Panc1 (cell line): Measurements from ENCODE around the gene SLC6A19. TPM values are rescaled to one million over a fixed set of nuclear protein-coding genes. Genes with fewer than 3 reads are reported as not detected.

Experiments used
- ATAC-seq: fragments of 200-7000 bp; cut with Tn5 transposase; 2 replicates; pipeline ENCODE4 v1.9.1; 2020; ENCODE audit warnings: mild to moderate bottlenecking, moderate library complexity
- BruUV-seq: library from RNA; stranded (reverse); fragments of 400-500 nt; replicated peaks from 2 replicates; lab custom pipeline; 2021; lab: Mats Ljungman, UMichigan
- CTCF ChIA-PET: fragments of 300-600 bp; sonication (Branson Sonifier 250); formaldehyde crosslinking; loops from one replicate; lab custom pipeline; 2022; ENCODE audit warnings: antibody characterized with exemption; lab: Charles Lee
- POLR2A ChIA-PET: fragments of 300-600 bp; sonication (Branson Sonifier 250); formaldehyde crosslinking; loops from one replicate; lab custom pipeline; 2022; ENCODE audit warnings: antibody characterized with exemption; lab: Charles Lee
- DNase-seq: peaks from one replicate; pipeline ENCODE4 v3.0.0-alpha.2; 2010; ENCODE audit warnings: low read depth, low spot score
- H3K27ac ChIP-seq: 2 replicates; pipeline ENCODE4 v1.5.1; 2011; ENCODE audit warnings: mild to moderate bottlenecking, low read length, inconsistent platforms
- H3K27me3 ChIP-seq: fragments of 200-500 bp; sonication (Bioruptor generic); 2 replicates; pipeline ENCODE4 v1.6.0; 2014; ENCODE audit warnings: low read length, inconsistent platforms; ENCODE audit not compliant: control insufficient read depth, insufficient read depth
- H3K36me3 ChIP-seq: fragments of 200-500 bp; sonication (Bioruptor generic); 2 replicates; pipeline ENCODE4 v1.5.1; 2014; ENCODE audit warnings: inconsistent platforms, mild to moderate bottlenecking, low read length, moderate library complexity; ENCODE audit not compliant: control insufficient read depth, insufficient read depth
- H3K4me1 ChIP-seq: 2 replicates; pipeline ENCODE4 v1.5.1; 2011; ENCODE audit warnings: inconsistent platforms, mild to moderate bottlenecking, low read length, moderate library complexity; ENCODE audit not compliant: control insufficient read depth, insufficient read depth
- H3K4me3 ChIP-seq, 2 experiments: 2 replicates each; pipeline ENCODE4 v1.5.1; 2011 to 2012; ENCODE audit warnings: low read depth in 2 of 2, low read length in 2 of 2, mild to moderate bottlenecking in 2 of 2, inconsistent platforms in 1 of 2, moderate library complexity in 1 of 2
- H3K9me3 ChIP-seq: fragments of 200-500 bp; sonication (Bioruptor generic); 2 replicates; pipeline ENCODE4 v1.5.1; 2014; ENCODE audit warnings: low read depth, mild to moderate bottlenecking, inconsistent platforms, low read length, moderate library complexity; ENCODE audit not compliant: control insufficient read depth, insufficient read depth
- POLR2AphosphoS5 ChIP-seq: IDR thresholded peaks from 2 replicates; pipeline ENCODE4 v1.6.1; 2012; ENCODE audit warnings: mild to moderate bottlenecking, low read depth, low read length, moderate library complexity
- SIN3A ChIP-seq: IDR thresholded peaks from 2 replicates; pipeline ENCODE4 v1.6.1; 2012; ENCODE audit warnings: low read depth, mild to moderate bottlenecking, low read length, moderate library complexity, borderline replicate concordance; ENCODE audit not compliant: insufficient read depth
- TCF7L2 ChIP-seq: IDR thresholded peaks from 2 replicates; pipeline ENCODE4 v1.6.1; 2011; ENCODE audit warnings: mild to moderate bottlenecking, low read depth, low read length, inconsistent platforms
- in situ Hi-C: cut with HindIII; loops from 2 replicates; pipeline ENCODE4 v1.10.0; 2016; ENCODE audit warnings: low sequenced_read_pairs, low pct_unique_long_range_greater_than_20kb
- intact Hi-C: fragments of 100-400 bp; cut with micrococcal nuclease; formaldehyde crosslinking; loops from one replicate; pipeline ENCODE4 v1.10.0; 2022; ENCODE audit not compliant: unreplicated experiment
- total RNA-seq: library from RNA; stranded (reverse); gene quantifications from one replicate; pipeline ENCODE4 v1.2.1, GENCODE V29; 2021; ENCODE audit not compliant: unreplicated experiment
- TF ChIP-seq, protein P1 (sequence below), 2 experiments: IDR thresholded peaks; 2 replicates each; pipeline ENCODE4 v1.6.1; 2011 to 2012; ENCODE audit warnings: low read depth in 2 of 2, control low read depth in 1 of 2, low read length in 1 of 2, mild to moderate bottlenecking in 1 of 2, moderate library complexity in 1 of 2; ENCODE audit not compliant: insufficient read depth in 1 of 2
- TF ChIP-seq, protein P2 (sequence below): fragments of 450-650 bp; IDR thresholded peaks from 2 replicates; pipeline ENCODE4 v1.5.1; 2017; ENCODE audit warnings: mild to moderate bottlenecking

The SLC6A19 gene
- total RNA-seq, 1 experiment from 2014 or later = 0.23 TPM

DNA sequence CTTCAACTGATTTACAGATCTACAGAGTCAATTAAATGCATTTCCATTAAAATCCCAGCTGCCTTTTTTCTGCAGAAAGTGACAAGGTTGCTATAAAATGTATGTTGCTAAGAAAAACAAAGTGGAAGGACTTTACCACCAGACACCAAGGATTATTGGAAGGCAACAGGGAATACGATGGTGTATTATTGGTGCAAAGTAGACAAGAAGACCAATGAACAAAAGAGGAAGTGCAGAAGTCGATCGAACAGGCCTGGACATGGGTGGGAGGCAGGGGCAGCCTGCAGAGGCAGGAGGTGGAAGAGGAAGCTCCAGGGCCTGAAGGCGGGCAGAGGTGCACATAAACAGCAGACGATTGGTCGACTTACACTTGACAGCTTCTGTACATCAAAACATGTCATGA, 10.6 kb upstream of the SLC6A19 start:
- in situ Hi-C loops (no loop called here), intact Hi-C loops (no loop called here)
- peaks cover 14% of the 10 kb centered on the region for H3K27me3 ChIP-seq
- ATAC-seq (no peak), DNase-seq (no peak)
- no peak overlapping the region for H3K4me3 ChIP-seq
- ChIA-PET CTCF (interaction anchor here (0.5 kb wide), 1 partner anchor 144 kb away, joined by 4 read pairs; no protein-coding TSS in a partner anchor), POLR2A (no interaction called here)
- no peaks in the 10 kb centered on the region; the same call in 1 of the 2 replicates for H3K36me3 ChIP-seq
- TF ChIP-seq POLR2AphosphoS5 = no peak
- TF ChIP-seq, protein P1, sequence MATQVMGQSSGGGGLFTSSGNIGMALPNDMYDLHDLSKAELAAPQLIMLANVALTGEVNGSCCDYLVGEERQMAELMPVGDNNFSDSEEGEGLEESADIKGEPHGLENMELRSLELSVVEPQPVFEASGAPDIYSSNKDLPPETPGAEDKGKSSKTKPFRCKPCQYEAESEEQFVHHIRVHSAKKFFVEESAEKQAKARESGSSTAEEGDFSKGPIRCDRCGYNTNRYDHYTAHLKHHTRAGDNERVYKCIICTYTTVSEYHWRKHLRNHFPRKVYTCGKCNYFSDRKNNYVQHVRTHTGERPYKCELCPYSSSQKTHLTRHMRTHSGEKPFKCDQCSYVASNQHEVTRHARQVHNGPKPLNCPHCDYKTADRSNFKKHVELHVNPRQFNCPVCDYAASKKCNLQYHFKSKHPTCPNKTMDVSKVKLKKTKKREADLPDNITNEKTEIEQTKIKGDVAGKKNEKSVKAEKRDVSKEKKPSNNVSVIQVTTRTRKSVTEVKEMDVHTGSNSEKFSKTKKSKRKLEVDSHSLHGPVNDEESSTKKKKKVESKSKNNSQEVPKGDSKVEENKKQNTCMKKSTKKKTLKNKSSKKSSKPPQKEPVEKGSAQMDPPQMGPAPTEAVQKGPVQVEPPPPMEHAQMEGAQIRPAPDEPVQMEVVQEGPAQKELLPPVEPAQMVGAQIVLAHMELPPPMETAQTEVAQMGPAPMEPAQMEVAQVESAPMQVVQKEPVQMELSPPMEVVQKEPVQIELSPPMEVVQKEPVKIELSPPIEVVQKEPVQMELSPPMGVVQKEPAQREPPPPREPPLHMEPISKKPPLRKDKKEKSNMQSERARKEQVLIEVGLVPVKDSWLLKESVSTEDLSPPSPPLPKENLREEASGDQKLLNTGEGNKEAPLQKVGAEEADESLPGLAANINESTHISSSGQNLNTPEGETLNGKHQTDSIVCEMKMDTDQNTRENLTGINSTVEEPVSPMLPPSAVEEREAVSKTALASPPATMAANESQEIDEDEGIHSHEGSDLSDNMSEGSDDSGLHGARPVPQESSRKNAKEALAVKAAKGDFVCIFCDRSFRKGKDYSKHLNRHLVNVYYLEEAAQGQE (IDR thresholded peaks at IDR 0.05; ENCODE audit: insufficient read depth in 1 of 2, low read depth in 2 of 2, low read length in 1 of 2) = no peak
- H3K4me1 ChIP-seq = no peaks in the 10 kb centered on the region
- no TSS peak for BruUV-seq
- no peak overlapping the region for H3K27ac ChIP-seq
- no peaks in the 10 kb centered on the region for H3K9me3 ChIP-seq

DNA sequence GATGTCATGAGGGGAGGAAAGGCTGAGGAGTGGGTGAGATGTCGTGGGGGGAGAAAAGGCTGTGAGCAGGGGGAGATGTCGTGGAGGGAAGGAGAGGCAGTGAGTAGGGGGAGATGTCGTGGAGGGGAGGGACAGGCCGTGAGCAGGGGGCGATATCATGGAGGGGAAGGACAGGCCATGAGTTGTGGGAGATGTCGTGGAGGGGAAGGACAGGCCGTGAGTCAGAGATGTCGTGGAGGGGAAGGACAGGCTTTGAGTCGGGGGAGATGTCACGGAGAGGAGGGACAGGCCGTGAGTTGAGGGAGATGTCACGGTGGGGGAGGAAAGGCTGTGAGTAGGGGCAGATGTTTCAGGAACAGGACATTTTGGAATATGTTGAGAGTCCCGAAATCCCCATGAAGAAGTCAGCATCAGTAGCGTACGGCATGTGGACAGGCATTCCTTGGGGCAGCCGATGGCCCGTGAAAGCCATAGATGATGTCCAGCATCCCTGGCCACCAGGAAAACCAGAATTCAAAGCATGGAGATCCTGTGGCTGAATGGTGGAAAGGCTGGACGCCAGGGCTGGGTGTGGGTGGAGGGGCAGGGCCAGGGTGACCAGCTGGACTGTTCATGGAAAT, 8.3 kb upstream of the SLC6A19 start:
- ChIA-PET CTCF (no interaction called here), POLR2A (no interaction called here)
- Histone ChIP-seq H3K9me3 (no peaks in the 10 kb centered on the region), H3K36me3 (no peaks in the 10 kb centered on the region; the same call in 1 of the 2 replicates), H3K4me3 (no peak overlapping the region), H3K27ac (no peak overlapping the region), H3K4me1 (no peaks in the 10 kb centered on the region), H3K27me3 (peaks cover 13% of the 10 kb centered on the region)
- in situ Hi-C loops (no loop called here), intact Hi-C loops (no loop called here)
- ATAC-seq = peak; percentile 37
- no TSS peak for BruUV-seq
- TF ChIP-seq, protein P1 (IDR thresholded peaks at IDR 0.05; ENCODE audit: insufficient read depth in 1 of 2, low read depth in 2 of 2, low read length in 1 of 2) = no peak
- TF ChIP-seq POLR2AphosphoS5 (no peak), SIN3A (no peak)
- DNase-seq = no peak

DNA sequence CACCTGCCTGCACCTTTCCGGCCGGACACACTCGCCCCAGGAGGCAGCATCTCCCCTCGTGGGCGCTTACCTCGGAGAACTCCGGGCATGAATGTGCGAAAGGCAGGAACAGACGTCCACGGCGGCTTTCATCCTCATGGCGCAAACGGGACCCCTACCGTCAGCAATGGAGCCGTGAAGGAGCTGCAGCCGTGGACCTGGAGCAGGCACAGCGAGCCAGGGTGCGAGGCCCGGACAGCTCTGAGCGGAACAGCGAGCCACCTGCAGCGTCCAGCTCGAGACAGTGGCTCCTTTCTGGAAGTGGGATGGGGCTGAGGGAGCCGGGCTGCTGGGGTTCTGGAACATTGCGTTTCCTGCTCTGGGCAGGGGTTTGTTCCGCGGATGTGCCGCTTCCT, 7.8 kb upstream of the SLC6A19 start:
- DNase-seq = no peak
- Histone ChIP-seq H3K27me3 (peaks cover 10% of the 10 kb centered on the region), H3K36me3 (no peaks in the 10 kb centered on the region; the same call in 1 of the 2 replicates), H3K27ac (no peak overlapping the region), H3K4me1 (no peaks in the 10 kb centered on the region), H3K9me3 (no peaks in the 10 kb centered on the region), H3K4me3 (no peak overlapping the region)
- intact Hi-C loops (no loop called here), in situ Hi-C loops (no loop called here)
- ChIA-PET POLR2A (no interaction called here), CTCF (no interaction called here)
- TF ChIP-seq POLR2AphosphoS5 (no peak), SIN3A (no peak), TCF7L2 (no peak)
- TF ChIP-seq, protein P2, sequence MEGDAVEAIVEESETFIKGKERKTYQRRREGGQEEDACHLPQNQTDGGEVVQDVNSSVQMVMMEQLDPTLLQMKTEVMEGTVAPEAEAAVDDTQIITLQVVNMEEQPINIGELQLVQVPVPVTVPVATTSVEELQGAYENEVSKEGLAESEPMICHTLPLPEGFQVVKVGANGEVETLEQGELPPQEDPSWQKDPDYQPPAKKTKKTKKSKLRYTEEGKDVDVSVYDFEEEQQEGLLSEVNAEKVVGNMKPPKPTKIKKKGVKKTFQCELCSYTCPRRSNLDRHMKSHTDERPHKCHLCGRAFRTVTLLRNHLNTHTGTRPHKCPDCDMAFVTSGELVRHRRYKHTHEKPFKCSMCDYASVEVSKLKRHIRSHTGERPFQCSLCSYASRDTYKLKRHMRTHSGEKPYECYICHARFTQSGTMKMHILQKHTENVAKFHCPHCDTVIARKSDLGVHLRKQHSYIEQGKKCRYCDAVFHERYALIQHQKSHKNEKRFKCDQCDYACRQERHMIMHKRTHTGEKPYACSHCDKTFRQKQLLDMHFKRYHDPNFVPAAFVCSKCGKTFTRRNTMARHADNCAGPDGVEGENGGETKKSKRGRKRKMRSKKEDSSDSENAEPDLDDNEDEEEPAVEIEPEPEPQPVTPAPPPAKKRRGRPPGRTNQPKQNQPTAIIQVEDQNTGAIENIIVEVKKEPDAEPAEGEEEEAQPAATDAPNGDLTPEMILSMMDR = no peak
- TF ChIP-seq, protein P1 (IDR thresholded peaks at IDR 0.05; ENCODE audit: insufficient read depth in 1 of 2, low read depth in 2 of 2, low read length in 1 of 2) = no peak
- no TSS peak for BruUV-seq
- peak; percentile 46 for ATAC-seq
